Measurements from ENCODE around the gene ONECUT3.

ONECUT3 gene

DNA sequence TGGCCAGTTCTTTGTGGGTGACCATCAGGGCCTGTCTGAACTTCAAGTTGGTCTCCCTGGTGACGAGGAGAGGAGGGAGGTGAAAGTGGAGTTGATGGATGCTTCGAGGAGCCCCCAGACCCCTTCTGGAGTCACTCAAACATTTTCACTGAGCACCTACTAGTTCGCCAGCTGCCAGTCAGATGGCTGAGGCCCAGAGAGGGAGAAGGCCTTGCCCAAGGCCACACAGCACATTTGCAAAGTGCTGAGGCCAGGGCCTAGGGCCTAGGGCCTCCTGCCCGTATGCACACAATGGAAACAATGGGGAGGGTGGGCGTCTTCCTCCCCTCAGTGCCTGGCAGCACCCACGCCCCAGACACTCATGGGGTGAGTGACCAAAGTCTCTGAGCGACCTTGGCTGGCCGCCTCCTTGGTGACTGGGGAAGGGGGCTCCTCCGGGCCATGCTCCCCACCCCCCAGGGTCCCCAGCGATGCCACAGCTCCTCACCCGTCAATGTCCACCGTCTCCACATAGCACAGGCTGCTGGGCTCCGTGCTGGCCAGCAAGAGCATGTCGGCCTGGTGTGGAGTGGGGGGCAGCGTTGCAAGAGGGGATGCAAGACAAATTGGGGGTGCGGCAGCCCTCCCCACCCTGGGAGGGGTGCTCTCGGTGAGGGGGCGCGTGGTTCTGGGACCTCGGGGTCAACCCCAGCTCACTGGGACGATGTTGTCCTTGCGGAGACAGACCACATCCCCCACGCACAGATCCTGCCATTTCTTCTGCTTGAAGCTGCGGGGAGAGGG lies 52.3 kb downstream of the ONECUT3 start:
- DNase-seq (ENCODE audit: low spot score) = no peak
- TF ChIP-seq, protein P1, sequence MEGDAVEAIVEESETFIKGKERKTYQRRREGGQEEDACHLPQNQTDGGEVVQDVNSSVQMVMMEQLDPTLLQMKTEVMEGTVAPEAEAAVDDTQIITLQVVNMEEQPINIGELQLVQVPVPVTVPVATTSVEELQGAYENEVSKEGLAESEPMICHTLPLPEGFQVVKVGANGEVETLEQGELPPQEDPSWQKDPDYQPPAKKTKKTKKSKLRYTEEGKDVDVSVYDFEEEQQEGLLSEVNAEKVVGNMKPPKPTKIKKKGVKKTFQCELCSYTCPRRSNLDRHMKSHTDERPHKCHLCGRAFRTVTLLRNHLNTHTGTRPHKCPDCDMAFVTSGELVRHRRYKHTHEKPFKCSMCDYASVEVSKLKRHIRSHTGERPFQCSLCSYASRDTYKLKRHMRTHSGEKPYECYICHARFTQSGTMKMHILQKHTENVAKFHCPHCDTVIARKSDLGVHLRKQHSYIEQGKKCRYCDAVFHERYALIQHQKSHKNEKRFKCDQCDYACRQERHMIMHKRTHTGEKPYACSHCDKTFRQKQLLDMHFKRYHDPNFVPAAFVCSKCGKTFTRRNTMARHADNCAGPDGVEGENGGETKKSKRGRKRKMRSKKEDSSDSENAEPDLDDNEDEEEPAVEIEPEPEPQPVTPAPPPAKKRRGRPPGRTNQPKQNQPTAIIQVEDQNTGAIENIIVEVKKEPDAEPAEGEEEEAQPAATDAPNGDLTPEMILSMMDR (IDR thresholded peaks at IDR 0.05; ENCODE audit: extremely low read depth, insufficient read depth, missing control alignments) = no peak
- in situ Hi-C loops (cut with MboI; ENCODE audit: low pct_unique_long_range_greater_than_20kb, low sequenced_read_pairs, unreplicated experiment) = no loop called here

DNA sequence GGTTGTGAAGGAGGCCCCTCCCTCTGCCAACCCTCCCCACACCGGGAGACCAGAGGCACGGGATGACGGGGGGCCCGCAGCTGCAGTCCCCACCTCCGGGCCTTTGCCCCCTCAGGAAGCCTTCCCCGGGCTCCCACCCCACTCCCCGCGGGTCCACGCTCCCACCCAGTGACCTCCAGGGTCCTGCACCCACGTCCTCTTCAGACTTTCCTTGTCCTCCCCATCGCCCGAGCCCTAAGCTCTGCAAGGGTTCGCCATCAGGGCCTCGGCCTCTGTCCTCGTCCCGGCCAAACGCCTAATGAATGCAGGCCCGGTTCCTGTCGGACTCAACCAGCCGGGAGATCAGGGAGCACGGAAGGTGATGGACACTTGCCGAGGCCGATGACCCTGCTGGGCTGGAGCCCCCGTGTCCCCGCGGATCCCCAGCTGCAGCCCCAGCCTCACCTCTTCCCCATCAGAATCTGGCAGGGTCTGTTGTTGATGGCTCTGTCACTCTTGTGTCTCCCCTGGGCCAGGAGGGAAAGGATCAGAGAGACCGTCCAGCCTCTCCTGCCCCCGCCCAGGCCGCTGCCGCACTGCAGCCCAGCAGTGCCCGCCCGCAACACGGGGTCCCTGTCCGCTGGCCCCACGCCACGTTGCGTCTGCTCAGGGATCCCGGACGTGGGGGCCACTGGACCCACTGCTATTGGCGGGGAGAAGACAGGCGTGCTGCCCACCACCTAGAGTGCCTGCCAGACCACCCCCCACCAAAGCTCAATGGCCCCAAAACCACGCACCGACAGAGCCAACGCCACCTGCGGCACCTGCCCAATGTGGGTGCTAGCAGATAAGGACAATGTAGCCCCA lies 53.1 kb downstream of the ONECUT3 start:
- no peak for DNase-seq (ENCODE audit: low spot score)
- TF ChIP-seq, protein P1 (IDR thresholded peaks at IDR 0.05; ENCODE audit: extremely low read depth, insufficient read depth, missing control alignments) = no peak
- in situ Hi-C loops (cut with MboI; ENCODE audit: low pct_unique_long_range_greater_than_20kb, low sequenced_read_pairs, unreplicated experiment) = no loop called here

DNA sequence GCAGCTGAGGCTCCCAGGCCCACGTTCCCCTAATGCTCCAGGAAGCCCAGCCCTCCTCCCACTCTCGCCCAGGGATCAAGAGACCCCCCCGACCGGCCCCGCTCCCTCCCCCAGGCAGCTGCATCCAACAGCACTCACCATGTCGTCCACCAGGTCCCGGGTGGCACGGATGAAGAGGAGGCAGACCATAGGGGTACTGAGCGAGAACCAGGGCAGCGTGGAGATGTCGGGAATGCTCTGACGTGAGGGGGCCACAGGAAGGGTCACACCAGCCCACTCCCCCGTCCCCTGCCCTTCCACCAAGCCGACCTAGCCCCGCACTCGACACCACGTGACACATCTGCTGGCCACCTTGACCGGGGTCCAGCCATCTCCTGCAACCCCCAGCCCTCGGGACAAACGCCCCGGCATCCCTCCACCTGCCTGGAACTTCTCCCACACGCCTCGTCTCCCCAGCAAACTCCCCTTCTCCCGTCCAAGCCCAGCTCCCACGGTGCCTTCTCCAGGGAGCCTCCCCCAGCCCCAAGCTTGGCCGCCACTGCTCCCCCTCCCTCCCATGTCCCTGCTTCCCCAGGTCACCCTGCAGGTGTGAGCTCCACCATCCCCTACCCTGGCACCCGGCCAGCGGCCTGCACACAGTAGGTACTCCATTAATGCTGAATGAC lies 53.9 kb downstream of the ONECUT3 start:
- in situ Hi-C loops (cut with MboI; ENCODE audit: low pct_unique_long_range_greater_than_20kb, low sequenced_read_pairs, unreplicated experiment) = no loop called here
- TF ChIP-seq, protein P1 (IDR thresholded peaks at IDR 0.05; ENCODE audit: extremely low read depth, insufficient read depth, missing control alignments) = no peak
- DNase-seq (ENCODE audit: low spot score) = no peak

DNA sequence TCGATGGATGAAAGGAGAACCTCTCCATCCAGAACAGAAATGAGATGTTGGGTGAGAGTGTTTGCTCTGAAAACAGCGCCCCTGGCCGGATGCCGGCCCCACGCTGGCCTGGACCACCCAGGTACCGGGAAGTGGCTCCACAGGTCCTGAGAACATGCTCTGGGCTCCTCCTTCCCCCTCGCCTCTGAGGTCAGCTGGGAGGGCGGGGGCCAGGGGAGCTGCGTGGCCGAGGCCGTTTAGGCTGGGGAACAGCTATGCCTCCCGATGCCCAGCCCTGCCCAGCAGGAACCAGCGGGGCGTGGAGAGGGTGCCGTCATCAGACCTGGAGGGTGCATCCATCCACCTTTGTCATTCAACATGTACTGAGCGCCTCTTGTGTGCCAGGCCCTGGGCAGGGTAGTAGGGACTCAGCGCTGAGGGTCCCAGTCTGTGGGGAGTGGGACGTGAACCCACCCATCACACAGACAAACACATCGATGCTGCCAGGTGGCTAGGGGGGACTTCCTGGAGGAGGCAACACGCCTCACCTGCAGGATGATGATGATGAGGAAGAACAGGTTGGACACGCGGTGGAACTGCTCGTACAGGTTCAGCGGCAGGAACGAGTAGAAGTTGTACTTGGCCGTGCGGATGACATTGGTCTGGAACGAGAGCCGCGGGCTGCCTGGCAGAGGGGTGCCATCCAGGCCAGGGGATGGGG lies 54.5 kb downstream of the ONECUT3 start:
- TF ChIP-seq, protein P1 (IDR thresholded peaks at IDR 0.05; ENCODE audit: extremely low read depth, insufficient read depth, missing control alignments) = no peak
- DNase-seq (ENCODE audit: low spot score) = no peak

DNA sequence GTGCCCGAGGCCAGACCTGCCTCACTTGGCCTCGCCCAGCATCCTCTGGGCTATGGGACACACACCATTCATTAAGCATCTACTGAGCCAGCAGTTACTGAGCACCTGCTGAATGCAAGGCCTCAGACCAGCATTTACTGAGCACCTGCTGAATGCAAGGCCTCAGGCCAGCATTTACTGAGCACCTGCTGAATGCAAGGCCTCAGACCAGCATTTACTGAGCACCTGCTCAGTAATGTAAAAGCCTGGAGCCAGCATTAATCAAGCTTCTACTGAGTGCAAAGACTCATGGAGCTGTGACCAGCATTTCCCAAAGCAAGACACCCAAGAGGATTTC lies 55.1 kb downstream of the ONECUT3 start:
- TF ChIP-seq, protein P1 (IDR thresholded peaks at IDR 0.05; ENCODE audit: extremely low read depth, insufficient read depth, missing control alignments) = no peak
- DNase-seq (ENCODE audit: low spot score) = no peak
- in situ Hi-C loops (cut with MboI; ENCODE audit: low pct_unique_long_range_greater_than_20kb, low sequenced_read_pairs, unreplicated experiment) = no loop called here

More for the DNA sequence above, 54.5 kb downstream of the ONECUT3 start:
- in situ Hi-C loops (cut with MboI; ENCODE audit: low pct_unique_long_range_greater_than_20kb, low sequenced_read_pairs, unreplicated experiment) = no loop called here

DNA sequence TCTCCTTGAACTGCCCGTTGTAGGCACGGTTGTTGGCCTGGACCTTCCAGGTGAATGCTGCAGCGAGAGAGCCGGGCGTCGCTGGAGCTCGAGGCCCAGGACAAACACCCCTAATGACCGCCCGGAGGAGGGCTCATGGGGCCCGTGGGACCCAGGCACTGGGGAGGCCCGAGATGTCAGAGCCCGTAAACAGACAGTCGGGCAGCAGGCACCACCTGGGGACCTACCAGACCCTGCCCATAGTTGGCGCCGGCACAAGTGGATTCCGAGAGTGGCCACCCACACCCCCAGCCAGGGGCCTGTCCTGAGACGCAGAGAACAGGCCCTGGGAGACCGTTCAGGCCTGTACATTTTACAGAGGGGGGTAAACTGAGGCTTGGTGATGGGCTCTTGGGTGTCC lies 56.4 kb downstream of the ONECUT3 start:
- in situ Hi-C loops (cut with MboI; ENCODE audit: low pct_unique_long_range_greater_than_20kb, low sequenced_read_pairs, unreplicated experiment) = no loop called here
- TF ChIP-seq, protein P1 (IDR thresholded peaks at IDR 0.05; ENCODE audit: extremely low read depth, insufficient read depth, missing control alignments) = no peak
- no peak for DNase-seq (ENCODE audit: low spot score)
